Left renal pelvis (tissue), 4 donors: Measurements from ENCODE around the gene SRGAP3. TPM values are rescaled to one million over a fixed set of nuclear protein-coding genes. Genes with fewer than 3 reads are reported as not detected.
"Not testable (repeated sequence)": the region's sequence is repeated elsewhere in the genome, so short reads cannot be mapped to it uniquely, and the experiment has no call there.

Experiments used
- DNase-seq, 4 donors: peaks; one replicate each; pipeline ENCODE4 v3.0.0-alpha.2; 2013; ENCODE audit warnings: low read depth in 4 of 4, low spot score in 3 of 4
- polyA plus RNA-seq, 4 donors: library from polyadenylated mRNA; unstranded; fragments of 120-200 nt; gene quantifications; one replicate each; pipeline ENCODE4 v1.2.1, GENCODE V29; 2013; ENCODE audit not compliant: insufficient read length in 4 of 4

SRGAP3 gene
- polyA plus RNA-seq, 4 donors, result 16.5 to 21.5 (median 18.7) TPM

DNA sequence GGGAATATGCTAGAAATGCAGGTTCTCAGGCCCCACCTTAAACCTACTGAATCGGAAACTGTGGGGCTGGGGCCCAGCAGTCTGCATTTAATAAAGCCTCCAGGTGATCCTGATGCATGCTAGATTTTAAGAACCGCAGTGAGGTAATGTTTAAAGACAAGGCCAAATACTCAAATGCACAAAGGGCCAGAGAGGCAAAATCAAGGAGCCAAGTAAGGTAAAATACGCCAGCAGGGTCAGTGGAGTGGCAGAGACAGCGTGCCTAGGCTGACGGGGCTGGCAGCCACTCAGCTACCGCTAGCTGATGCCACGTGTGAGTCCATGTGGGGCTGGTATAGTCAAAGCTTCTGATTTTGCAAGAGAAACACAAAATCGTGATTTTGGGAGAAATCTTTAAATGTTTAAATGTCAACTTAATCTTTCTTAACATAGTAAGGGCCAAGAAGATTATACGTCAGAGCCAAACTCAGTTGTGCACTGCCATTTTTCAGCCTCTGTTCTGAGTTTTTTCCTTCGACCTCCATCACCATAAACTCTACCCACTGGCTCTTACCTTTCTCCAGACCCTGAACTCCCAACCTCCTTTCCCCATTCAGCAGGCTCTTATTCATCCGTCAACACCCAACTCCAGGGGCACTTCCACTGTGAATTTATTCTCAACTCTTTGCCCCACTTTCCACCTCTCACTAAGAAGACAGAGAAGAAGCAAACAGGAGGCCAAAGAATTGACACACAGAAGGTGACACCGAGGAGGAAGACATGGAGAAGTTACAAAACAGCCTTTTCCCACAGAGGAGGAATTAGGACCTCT is 149.5 kb downstream of the SRGAP3 start:
- no peak for DNase-seq

DNA sequence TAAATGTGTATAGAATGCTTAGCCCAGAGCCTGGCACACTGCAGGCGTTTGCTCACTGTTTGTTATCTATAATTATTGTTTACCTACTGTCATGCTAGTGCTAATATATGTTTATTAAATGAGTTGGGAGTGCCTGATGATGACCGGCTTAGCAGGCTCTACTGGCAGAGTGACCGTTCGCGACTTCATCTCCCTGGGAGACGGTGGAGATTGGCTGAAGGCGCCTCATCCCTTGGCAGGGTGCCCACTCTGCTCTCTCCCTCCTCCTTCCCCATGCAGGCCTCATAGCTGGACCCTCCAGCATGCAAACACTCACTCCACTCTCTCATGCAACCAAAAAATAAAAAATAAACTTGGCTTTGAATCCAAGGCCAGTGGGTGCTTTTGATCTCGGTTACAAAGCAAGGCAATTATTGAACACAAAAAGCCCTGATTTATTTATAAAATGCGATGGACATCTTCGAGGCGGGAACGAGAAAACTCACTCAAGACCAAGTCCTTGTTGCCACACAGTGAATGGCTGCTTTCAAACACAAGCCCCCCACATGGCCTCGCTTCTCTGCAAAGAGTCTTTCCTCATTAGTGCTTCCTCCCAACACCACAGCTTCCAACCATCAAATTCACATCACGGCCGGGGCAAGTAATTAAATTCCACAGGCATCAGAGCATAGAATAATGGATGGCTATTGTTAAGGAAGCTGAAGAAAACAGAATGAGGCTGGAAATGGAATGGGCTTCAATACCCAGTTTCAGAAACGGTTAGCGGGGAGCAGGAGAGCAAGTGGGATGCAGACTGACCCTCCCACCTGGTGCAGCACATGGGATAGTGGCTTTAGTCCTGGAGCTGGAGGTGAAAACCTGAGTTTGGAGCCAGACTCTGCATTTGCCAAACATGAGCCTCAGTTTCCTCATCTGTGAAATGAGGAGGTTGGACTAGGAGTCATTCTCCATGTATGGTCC is 150.4 kb downstream of the SRGAP3 start:
- peak in 2 of 4 donors; percentile 56 to 62 for DNase-seq

DNA sequence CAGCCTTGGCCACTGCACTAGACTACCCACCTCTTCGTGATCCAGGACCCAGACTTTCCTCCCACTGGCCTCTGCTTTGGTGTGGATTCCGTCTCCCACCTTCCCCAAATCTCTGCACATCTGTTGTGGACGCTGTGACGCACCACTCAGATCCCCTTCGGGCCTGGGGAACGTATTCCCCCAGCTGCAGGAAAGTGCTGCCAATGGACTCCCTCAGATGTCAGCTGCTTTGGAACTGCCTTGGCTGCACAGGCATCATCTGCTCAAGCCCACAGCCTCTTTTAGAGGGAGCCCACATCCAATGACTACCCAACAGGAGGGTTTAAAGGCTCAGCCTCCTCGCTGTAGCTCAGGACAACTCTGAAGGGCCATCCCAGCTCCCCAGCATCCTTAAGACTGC is 152.0 kb downstream of the SRGAP3 start:
- DNase-seq, result no peak

DNA sequence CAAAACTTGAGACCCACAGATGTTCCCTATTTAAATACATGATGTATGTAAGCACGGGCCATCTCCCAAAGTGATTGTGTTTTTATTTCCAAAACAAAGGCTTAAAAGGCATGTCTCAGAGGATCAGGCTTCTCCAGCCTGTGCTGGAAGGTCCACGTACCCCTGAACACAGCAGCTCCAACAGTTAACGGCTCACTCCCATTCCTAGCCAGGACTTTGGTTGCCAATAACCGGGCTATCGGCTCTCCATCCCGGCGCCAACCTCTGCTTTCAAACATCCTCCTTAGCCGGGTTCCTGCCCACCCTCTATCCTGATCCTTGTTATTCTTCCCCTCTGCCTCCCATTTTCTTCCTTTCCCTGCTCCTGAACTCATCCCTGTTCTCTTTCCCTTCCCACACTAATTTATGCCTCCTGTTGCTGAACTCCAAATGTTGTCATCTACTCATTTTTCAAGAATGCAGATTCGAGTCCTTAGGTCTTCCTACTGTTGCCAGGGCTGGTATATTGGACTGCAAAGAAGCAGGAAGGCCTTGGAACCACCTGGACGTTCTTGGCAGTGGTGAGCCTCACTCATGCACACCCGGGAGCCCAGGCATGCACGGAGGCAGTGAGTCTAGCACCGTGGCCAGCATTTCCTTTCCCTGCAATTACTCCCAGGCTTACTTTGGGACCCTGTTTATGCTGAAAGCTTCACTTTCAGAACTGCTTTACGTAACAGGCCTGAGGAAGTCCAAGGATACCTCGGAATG is 157.8 kb downstream of the SRGAP3 start:
- DNase-seq, result no peak

DNA sequence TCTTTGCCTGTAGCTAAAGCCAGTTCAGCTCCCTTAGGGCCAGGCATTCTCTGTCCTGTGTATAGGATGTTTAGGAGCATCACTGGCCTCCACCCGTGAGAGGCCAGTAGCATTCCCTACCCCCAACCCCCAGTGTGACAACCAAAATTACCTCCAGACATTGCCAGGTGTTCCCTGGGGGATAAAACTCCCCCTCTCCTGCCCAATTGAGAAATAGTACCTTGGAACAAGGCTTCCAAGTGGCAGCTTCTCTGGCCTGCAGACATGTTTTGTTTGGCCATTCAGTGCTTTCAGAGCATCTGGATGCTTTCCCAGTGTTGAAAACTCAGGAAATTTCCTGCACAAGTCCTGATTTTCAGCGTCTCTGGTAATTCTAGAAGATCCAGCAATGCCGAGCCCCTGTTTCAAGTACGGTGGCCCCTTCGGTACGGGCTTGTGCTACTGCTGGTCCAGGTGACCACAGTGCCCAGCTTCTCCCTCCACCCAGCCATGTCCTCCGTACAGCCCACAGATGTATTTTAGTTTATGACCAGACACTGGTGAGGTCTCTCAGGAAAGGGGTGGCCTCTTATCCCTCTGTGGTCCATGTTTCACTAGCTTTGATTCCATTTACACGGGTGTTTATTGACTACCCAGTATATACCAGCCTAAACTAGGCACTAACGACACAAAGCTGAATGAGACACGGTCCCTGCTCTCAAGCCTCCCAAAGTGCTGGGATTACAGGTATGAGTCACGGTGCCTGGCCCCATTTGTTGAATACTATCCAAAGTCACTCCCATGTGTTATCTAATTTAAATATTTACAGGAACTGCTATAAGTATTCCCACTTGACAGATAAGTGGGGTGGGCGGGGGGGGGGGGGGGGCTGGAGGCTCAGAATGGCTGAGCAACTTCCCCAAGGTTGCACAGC is 160.7 kb downstream of the SRGAP3 start:
- no peak for DNase-seq

DNA sequence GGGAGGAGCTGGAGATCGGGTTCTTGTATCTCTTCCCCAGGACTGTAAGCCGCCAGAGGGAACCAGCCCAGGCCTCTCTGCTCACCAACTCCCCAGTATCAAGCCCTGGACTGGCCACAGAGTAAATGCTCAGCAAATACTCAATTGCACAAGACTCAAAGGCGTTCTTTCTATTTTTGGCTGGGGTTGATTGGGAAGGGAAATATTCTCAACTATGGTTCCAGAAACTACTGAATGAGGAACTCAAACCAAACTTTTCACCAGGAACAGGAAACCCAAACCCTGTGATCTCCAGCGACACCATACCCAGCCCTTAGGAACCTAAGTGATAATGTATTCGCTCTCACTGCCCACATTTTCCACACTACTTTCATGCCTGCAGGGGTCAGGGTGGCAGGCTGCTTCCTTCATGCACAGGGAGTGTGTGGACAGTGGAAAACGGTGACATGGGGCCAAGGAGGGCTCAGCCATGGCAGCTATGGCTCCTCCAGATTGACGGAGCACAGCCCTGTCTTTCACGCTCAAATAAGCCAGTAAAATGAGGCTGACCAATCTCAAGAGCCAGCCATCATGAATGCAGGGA is 161.5 kb downstream of the SRGAP3 start:
- no peak for DNase-seq

DNA sequence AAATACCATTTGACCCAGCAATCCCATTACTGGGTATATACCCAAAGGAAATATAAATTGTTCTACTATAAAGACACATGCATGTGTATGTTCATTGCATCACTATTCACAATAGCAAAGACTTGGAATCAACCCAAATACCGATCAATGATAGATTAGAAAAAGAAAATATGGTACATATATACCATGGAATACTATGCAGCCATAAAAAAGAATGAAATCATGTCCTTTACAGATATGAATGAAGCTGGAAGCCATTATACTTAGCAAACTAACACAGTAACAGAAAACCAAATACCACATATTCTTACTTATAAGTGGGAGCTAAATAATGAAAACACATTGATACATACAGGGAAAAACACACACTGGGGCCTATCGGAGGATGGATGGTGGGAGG is 164.0 kb downstream of the SRGAP3 start:
- not testable (repeated sequence) for DNase-seq

DNA sequence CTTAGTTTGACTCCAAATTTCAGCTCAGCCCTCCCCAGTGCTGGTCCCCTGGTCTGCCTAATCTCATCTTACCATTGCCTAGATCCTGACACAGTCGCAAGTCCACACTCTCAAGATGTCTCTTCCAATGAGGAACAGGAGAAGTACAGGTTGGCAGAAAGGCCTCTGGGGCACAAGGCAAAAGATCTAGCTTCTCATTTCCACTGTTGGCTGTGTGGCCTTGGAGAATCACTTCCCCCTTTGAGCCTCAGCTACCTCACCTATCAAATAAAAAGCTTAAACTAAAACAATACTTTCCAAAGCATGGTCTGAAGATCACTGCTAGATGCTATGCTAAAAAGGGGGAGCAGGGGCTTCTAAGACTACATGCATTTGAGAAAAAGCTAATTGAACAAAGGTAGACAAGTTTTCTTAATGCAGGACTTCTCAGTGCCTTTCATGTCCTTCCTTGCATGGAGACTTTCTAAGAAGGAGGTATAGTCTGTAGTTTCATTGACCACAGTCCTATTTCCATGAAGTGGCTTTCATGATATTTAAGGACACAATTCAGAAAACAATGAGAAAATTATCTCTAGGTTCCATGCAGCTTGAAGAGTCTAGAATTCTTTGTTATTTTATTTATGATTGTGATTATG is 168.1 kb downstream of the SRGAP3 start:
- DNase-seq, result no peak

DNA sequence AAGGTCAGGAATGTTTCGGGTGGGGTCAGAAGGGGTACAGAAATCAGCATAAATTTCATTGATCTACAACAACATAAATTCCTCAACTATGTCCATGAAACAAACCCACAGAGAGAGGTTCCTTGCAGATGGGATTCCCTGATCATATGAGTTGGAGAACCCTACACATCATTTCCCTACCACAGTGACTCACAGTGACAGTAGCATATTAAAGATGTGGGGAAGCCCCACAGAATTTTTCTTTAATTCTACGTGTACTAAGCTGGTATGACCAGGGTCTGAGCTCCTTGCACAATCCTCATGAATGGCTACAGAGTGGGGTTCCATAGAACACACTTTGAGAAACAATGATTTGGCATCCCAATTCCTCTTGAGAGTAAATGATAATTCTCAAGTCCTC is 169.3 kb downstream of the SRGAP3 start:
- DNase-seq, result no peak

DNA sequence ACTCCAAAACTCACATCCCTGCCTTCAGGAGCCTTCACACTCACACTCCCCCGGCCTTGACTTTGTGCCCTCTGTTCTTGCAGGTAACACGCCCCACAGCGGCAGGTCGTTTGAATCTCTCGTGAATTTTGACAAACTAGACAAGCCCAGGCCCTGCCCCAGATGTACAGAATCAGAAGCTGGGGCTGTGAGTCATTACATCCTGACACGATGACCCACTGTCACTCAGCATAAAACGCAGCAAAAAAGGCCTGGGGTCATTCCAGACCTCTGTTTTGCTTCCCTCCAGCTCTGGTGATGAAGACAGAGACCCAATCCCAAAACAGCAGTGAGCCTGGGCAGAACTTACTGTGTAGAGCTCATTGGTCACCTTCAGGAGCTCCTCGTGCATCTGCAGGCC is 169.8 kb downstream of the SRGAP3 start:
- DNase-seq, result no peak

DNA sequence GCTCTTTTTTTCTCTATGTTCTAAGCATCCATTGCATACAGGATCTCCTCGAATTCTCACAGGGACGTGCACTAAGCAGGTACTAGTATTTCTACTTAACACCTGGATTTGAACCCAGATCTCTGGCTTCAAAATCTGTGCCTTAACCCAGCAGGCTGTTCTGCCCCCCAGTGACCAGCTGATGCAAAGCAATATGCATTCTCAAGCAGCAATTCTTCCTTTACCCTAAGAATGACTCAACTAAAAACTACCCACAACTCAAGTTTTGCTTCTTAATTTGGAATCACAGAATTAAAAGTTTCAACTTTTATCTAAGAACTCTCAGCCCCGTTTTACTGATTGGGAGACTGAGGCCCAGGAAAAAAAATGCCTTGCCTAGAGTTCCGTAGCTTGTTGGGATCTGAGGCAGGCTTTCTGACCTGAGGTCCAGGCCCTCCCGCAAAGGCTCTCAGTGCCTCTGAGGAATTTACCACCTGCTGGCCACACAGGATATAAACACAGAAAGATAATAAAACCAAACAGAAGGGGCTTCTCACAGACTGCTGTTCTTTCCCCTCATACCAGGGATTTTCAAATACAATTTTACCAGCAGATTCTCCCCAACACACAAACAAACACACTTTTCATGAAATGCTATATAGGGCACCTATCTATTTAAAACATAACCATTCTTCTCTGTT is 170.7 kb downstream of the SRGAP3 start:
- no peak for DNase-seq

DNA sequence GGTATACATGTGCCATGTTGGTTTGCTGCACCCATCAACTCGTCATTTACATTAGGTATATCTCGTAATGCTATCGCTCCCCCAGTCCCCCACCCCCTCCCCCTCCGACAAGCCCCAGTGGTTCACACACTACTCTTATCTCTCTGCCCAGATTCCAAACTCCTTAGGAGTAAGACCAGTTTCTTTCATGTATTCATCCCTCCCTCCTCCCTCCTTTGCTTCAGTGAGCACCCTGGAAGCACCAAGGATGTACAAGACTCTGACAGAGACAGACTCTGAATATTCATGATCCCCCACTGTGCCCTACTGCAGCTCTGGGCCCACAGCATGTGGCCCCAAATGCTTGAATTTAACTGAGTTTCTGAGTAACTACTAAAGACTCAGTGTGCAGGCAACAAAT is 172.4 kb downstream of the SRGAP3 start:
- no peak for DNase-seq

DNA sequence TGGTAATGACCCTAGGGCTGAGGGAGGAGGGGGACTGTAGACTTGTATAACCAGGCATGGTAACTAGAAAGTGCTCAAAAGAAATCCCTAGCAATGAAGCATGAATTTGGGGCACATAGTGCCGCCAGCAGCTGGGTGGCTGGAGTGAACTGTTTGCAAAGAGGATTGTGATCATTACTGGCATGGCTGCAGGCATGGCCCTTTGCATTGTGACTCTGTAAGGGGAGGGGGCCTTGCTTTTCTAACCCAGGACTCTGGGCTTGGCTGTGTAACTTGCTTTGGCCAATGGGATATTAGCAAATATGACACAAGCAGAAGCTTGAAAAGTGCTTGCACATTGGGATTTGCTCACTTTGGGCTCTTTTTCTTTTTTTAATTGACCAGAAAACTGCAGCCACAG is 173.7 kb downstream of the SRGAP3 start:
- DNase-seq, result no peak

DNA sequence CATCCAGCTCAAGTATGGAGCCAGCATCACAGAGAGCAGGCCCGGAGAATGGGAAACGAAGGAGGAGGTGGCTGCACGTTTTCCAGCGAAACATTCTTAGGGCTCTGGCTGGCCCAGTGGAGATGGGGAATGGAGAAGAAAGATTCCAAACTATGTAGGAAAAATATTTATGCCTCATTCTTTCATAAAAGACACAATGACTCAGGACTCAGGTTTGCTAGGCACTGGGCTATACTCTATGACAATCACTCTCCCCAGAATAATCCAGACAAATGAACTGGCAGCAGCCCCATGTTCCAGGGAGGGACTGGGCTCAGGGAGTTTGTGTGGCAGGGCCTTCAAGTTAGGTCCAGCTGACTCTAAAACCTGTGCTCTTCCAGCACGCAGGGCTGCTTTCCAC is 175.4 kb downstream of the SRGAP3 start:
- no peak for DNase-seq

DNA sequence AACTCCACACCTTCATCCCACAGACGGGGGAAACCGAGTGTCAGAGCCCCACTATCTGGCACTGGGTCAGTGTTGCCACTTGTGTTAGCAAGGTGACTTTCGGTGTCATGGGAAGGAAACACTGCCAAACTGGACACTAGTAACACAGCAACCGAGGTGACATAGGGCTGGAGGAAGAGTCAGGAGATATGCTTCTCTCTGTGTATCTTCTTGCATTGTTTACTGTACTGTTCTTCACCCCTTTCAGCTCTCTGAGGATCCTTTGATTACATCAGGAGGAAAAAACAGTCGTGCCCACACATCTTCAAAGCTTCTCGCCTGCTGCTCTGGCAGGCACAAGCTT is 176.8 kb downstream of the SRGAP3 start:
- no peak for DNase-seq

DNA sequence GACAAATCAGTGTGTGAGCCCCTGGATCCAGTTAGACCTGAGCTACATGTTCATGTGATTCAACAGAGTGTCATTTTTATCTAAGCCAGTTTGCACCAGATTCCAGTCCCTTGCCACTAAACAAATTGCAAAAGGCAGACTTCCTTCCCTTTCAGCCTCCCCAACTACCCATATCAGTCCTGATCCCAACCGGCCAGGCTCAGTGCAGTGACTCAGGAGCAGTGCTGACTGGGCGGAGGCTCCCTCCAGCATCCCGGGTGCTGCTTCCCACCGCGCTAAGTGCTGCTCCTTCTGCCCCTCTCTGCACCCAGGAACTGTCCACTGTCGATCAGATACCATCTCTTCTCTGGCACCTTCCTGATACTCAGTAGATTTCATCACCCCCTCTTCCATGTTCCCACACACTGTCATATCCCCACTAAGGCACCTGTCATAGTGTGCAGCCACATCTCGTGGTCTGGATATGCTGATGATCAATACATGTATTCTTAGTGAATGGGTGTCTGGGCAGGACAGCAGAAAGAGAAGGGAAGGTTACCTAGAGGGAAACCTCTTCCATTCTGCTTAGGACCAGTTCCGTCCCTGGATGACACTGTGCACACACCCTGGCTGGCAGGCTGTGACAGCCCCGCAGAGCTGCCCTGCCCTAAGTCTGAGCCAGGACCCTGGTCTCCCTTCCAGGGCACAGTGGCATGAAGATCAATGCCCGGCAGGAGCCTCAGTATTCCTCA is 177.3 kb downstream of the SRGAP3 start:
- DNase-seq, result no peak

DNA sequence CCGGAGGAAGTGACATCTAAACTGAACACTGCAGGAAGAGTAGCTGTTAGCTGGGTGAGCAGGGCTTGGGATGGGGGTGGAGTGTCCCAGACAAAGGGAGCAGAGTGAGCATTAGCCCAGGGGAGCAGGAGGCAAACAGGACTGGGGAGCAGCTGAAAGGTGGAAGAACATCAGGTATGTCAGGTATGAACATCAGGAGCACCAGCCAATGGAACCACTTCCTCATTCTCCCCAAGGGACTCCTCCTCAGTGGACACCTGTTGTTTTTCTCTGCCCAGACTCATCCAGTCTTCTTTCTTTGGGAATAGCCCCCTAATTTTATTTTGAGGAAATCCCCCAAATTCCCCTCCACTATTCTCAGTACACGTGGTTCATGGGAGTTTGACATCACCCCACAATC is 178.5 kb downstream of the SRGAP3 start:
- DNase-seq, result no peak

DNA sequence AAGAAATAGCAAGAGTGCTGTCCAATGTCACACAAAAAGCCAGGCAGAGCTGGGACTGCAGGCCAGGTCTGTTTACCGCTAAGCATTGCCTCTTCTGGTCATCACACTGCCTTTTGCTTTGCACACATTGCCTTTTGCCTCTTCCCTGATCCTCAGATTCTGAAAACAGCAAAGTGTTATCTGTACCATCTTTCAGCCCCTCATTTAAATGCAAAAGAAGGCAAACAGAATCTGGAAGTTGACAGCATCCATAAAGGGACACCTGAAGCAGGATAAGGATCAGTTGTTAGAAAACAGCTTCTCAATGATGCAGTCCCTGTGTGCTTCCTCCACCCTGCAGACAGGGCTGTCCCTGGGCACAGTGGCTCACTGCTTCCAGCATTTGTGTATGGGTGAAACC is 179.5 kb downstream of the SRGAP3 start:
- no peak for DNase-seq
